Activated B cell treated with CpG ODN at 0.5 μM for 24 hours (primary cell): ENCODE measurements around the gene PPM1H. TPM values are rescaled to one million over a fixed set of nuclear protein-coding genes. Genes with fewer than 3 reads are reported as not detected.

Experiments used
- ATAC-seq: fragments of 200-7000 bp; cut with Tn5 transposase; one replicate; pipeline ENCODE4 v1.10.0; 2021; ENCODE audit warnings: low read depth, mild to moderate bottlenecking, moderate library complexity
- CTCF ChIA-PET: fragments of 350-600 bp; sonication (Branson Sonifier 250); formaldehyde crosslinking; loops from one replicate; lab custom pipeline; 2021; ENCODE audit warnings: antibody characterized with exemption; lab: Charles Lee
- POLR2A ChIA-PET: fragments of 350-600 bp; sonication (Branson Sonifier 250); formaldehyde crosslinking; loops from one replicate; lab custom pipeline; 2021; ENCODE audit warnings: antibody characterized with exemption; lab: Charles Lee
- DNase-seq: peaks from one replicate; pipeline ENCODE4 v3.0.0; 2022
- H3K27ac Mint-ChIP-seq: one replicate; pipeline ENCODE4 v1.8.0; 2020; ENCODE audit warnings: mixed read lengths
- H3K27me3 Mint-ChIP-seq: one replicate; pipeline ENCODE4 v1.8.0; 2021; ENCODE audit warnings: mixed read lengths
- H3K36me3 Mint-ChIP-seq: one replicate; pipeline ENCODE4 v1.8.0; 2021; ENCODE audit warnings: low read depth, mixed read lengths
- H3K4me1 Mint-ChIP-seq: one replicate; pipeline ENCODE4 v1.8.0; 2021; ENCODE audit warnings: mixed read lengths
- H3K4me3 Mint-ChIP-seq: one replicate; pipeline ENCODE4 v1.8.0; 2020; ENCODE audit warnings: mild to moderate bottlenecking, mixed read lengths
- H3K9me3 Mint-ChIP-seq: one replicate; pipeline ENCODE4 v1.8.0; 2020; ENCODE audit warnings: mixed read lengths
- intact Hi-C: fragments of 100-400 bp; cut with micrococcal nuclease; formaldehyde crosslinking; loops from one replicate; pipeline ENCODE4 v1.15.1; 2024
- total RNA-seq: library from RNA; stranded (reverse); gene quantifications from 2 replicates; pipeline ENCODE4 v1.2.3, GENCODE V29; 2022
- TF ChIP-seq, protein P1 (sequence below): fragments of 200-600 bp; IDR thresholded peaks from one replicate; pipeline ENCODE4 v1.8.0; 2022; ENCODE audit warnings: antibody characterized with exemption, mild to moderate bottlenecking

Gene PPM1H
- total RNA-seq, 1 donor from 2014 or later, result not detected

DNA sequence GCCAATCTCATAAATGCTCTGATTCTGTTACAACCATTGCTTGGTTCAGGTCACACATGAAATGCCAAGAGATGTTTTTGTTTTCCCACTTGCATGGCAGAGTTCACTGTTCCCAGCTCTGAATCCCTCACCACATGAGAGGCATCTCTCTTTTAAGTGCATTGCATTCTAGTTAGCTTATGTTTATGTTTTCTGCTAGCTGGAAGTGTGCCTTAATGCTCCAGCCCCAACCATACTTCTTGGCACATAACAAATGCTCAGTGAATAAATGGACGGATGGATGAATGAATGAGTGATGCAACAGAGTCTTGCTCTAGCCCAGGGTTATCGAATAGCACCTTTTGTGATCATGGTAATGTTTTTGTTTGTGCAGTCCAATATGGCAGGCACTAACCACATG lies 197.3 kb downstream of the PPM1H start:
- intact Hi-C loops, result no loop called here
- DNase-seq (no peak), ATAC-seq (no peak)
- H3K9me3 Mint-ChIP-seq, result no peaks in the 10 kb centered on the region
- H3K4me1 Mint-ChIP-seq, result no peaks in the 10 kb centered on the region
- no peaks in the 10 kb centered on the region for H3K36me3 Mint-ChIP-seq
- TF ChIP-seq, protein P1, sequence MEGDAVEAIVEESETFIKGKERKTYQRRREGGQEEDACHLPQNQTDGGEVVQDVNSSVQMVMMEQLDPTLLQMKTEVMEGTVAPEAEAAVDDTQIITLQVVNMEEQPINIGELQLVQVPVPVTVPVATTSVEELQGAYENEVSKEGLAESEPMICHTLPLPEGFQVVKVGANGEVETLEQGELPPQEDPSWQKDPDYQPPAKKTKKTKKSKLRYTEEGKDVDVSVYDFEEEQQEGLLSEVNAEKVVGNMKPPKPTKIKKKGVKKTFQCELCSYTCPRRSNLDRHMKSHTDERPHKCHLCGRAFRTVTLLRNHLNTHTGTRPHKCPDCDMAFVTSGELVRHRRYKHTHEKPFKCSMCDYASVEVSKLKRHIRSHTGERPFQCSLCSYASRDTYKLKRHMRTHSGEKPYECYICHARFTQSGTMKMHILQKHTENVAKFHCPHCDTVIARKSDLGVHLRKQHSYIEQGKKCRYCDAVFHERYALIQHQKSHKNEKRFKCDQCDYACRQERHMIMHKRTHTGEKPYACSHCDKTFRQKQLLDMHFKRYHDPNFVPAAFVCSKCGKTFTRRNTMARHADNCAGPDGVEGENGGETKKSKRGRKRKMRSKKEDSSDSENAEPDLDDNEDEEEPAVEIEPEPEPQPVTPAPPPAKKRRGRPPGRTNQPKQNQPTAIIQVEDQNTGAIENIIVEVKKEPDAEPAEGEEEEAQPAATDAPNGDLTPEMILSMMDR, result no peak
- H3K27me3 Mint-ChIP-seq, result no peaks in the 10 kb centered on the region
- H3K27ac Mint-ChIP-seq, result no peak overlapping the region
- H3K4me3 Mint-ChIP-seq, result no peak overlapping the region
- POLR2A ChIA-PET, result no interaction called here
- CTCF ChIA-PET, result no interaction called here

DNA sequence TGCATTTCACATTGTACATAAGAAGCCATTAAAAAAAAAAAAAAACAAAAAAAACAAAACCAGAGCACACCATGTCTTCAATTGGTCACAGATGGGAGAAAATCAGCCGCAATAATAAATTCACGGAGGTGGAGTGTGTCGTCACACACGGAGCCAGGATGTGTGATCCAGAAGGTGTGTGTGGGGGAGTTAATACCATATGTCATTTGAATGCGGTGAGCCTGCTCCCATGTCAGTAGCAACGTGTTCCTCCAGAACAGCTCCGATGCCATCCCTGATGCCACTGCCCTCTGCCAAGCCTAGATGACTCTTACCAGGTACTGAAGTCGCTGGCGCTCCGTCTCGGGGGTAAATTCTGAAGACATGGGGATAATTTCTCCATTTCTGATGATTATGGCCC lies 197.8 kb downstream of the PPM1H start:
- no peak overlapping the region for H3K27ac Mint-ChIP-seq
- TF ChIP-seq, protein P1, result no peak
- ChIA-PET POLR2A (no interaction called here), CTCF (no interaction called here)
- no peak overlapping the region for H3K4me3 Mint-ChIP-seq
- intact Hi-C loops, result no loop called here
- no peaks in the 10 kb centered on the region for H3K27me3 Mint-ChIP-seq
- no peaks in the 10 kb centered on the region for H3K4me1 Mint-ChIP-seq
- no peaks in the 10 kb centered on the region for H3K36me3 Mint-ChIP-seq
- ATAC-seq (no peak), DNase-seq (no peak)
- no peaks in the 10 kb centered on the region for H3K9me3 Mint-ChIP-seq

DNA sequence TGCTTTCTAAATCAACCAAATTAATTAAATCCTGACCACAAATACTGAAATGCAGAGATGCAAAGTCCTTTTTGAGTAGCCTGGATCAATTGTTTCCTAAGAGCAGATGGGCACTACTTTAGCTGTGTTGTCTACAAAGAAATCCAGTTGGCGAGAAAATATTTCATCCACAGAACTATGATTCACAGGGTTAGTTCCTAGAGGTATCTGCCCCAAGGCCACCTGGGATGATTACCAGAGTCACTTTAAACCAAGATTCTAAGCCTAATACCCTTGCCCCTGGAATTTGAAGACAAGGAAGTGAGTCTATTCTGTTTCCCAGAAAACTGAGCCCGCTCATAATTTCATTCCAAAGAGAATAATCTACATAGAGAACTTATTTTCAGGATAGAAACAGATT lies 198.4 kb downstream of the PPM1H start:
- ATAC-seq, result no peak
- H3K9me3 Mint-ChIP-seq, result no peaks in the 10 kb centered on the region
- CTCF ChIA-PET, result no interaction called here
- POLR2A ChIA-PET, result no interaction called here
- no peaks in the 10 kb centered on the region for H3K4me1 Mint-ChIP-seq
- peaks cover 2% of the 10 kb centered on the region for H3K27me3 Mint-ChIP-seq
- H3K4me3 Mint-ChIP-seq, result no peak overlapping the region
- no peak overlapping the region for H3K27ac Mint-ChIP-seq
- H3K36me3 Mint-ChIP-seq, result no peaks in the 10 kb centered on the region
- intact Hi-C loops, result no loop called here
- TF ChIP-seq, protein P1, result no peak
- DNase-seq, result no peak

- ATAC-seq, result no peak
- POLR2A ChIA-PET, result no interaction called here
Measured at GRCh38 chr12:62732861-62733427, 202.0 kb downstream of the PPM1H start.

DNA sequence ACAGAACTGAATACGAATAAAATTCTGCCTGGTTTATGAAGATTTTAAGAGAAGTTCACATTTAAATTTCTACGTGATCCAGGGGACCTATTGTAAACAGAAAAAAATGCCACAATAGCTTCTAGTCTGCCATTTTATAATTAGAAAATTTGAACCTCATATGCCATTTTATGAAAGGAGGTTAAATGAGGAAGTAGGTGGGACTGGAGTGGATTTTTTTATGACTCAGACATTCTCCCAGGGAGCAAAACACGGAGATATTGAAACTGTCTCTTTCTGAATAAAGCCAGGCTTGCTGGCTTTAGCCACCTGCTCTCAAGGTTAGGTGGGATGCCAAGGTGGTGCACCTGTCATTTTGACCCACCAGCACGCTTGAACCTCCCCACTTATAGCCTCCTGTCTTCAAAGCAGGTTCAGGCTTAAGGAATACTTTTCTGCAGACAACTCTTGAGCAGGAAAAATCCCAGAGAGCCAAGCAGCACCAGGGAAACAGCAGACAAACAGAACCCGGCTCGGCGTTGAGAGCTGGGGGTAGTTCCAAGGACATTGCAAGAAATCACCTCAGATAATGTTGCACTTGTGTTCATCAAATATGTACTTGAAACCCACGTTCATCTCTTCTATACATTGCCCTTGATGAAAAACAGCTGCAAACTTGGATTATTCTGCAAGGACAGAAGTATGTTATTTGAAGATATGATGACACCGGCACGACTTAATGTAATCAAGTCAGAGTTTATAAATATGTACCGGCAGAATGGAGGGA lies 203.7 kb downstream of the PPM1H start:
- ChIA-PET POLR2A (no interaction called here), CTCF (no interaction called here)
- no peak for DNase-seq
- Mint-ChIP-seq H3K27me3 (peaks cover 7% of the 10 kb centered on the region), H3K4me3 (no peak overlapping the region), H3K27ac (no peak overlapping the region), H3K4me1 (peaks cover 2% of the 10 kb centered on the region), H3K36me3 (no peaks in the 10 kb centered on the region), H3K9me3 (no peaks in the 10 kb centered on the region)
- intact Hi-C loops, result no loop called here
- TF ChIP-seq, protein P1, result no peak
- no peak for ATAC-seq

More at GRCh38 chr12:62732861-62733427, 202.0 kb downstream of the PPM1H start:
- Mint-ChIP-seq H3K36me3 (no peaks in the 10 kb centered on the region), H3K4me1 (peaks cover 2% of the 10 kb centered on the region), H3K4me3 (no peak overlapping the region), H3K27me3 (peaks cover 5% of the 10 kb centered on the region), H3K9me3 (no peaks in the 10 kb centered on the region), H3K27ac (no peak overlapping the region)
- CTCF ChIA-PET, result no interaction called here
- intact Hi-C loops, result no loop called here
- TF ChIP-seq, protein P1, result no peak
- no peak for DNase-seq
